HEK293 (cell line): Measurements from ENCODE around the gene R3HDM4.
A peak's percentile ranks its signal among the peaks of the same experiment; 100 is the strongest.

ENCODE experiments used
- GLI2 ChIP-seq: fragments of 450-650 bp; formaldehyde crosslinking; IDR thresholded peaks from 2 replicates; pipeline ENCODE4; 2017; ENCODE audit warnings: missing biosample characterization, missing genetic modification characterization, low read depth, borderline replicate concordance
- KLF7 ChIP-seq: fragments of 450-650 bp; formaldehyde crosslinking; IDR thresholded peaks from 2 replicates; pipeline ENCODE4 v1.5.1; 2016; ENCODE audit warnings: missing biosample characterization, missing genetic modification characterization, borderline replicate concordance
- RBAK ChIP-seq: fragments of 450-650 bp; formaldehyde crosslinking; IDR thresholded peaks from 2 replicates; pipeline ENCODE4 v1.5.1; 2016; ENCODE audit warnings: missing biosample characterization, missing genetic modification characterization
- TRIM28 ChIP-seq: IDR thresholded peaks from 2 replicates; pipeline ENCODE4 v1.6.1; 2011; ENCODE audit warnings: low read length, control low read depth, borderline replicate concordance
- WT1 ChIP-seq: fragments of 450-650 bp; formaldehyde crosslinking; IDR thresholded peaks from 2 replicates; pipeline ENCODE4 v1.5.1; 2016; ENCODE audit warnings: missing biosample characterization, missing genetic modification characterization
- ZFP37 ChIP-seq: fragments of 450-650 bp; formaldehyde crosslinking; IDR thresholded peaks from 2 replicates; pipeline ENCODE4 v1.5.1; 2016; ENCODE audit warnings: missing biosample characterization, missing genetic modification characterization
- ZNF214 ChIP-seq: fragments of 450-650 bp; formaldehyde crosslinking; IDR thresholded peaks from 2 replicates; pipeline ENCODE4 v1.5.1; 2017; ENCODE audit warnings: missing biosample characterization, mild to moderate bottlenecking, missing genetic modification characterization, borderline replicate concordance
- ZNF335 ChIP-seq: fragments of 450-650 bp; formaldehyde crosslinking; conservative IDR thresholded peaks from 2 replicates; pipeline ENCODE4 v1.5.1; 2016; ENCODE audit warnings: missing biosample characterization, missing genetic modification characterization
- ZNF366 ChIP-seq: fragments of 450-650 bp; formaldehyde crosslinking; conservative IDR thresholded peaks from 2 replicates; pipeline ENCODE4 v1.5.1; 2016; ENCODE audit warnings: missing biosample characterization, missing genetic modification characterization
- ZNF423 ChIP-seq: fragments of 450-650 bp; formaldehyde crosslinking; IDR thresholded peaks from 2 replicates; pipeline ENCODE4 v1.5.1; 2016; ENCODE audit warnings: missing biosample characterization, missing genetic modification characterization
- ZNF433 ChIP-seq: fragments of 450-650 bp; formaldehyde crosslinking; IDR thresholded peaks from 2 replicates; pipeline ENCODE4 v1.5.1; 2016; ENCODE audit warnings: missing biosample characterization, missing genetic modification characterization, low read depth
- ZNF530 ChIP-seq: fragments of 450-650 bp; formaldehyde crosslinking; IDR thresholded peaks from 2 replicates; pipeline ENCODE4 v1.5.1; 2016; ENCODE audit warnings: low read depth, missing biosample characterization, missing genetic modification characterization
- ZNF701 ChIP-seq: fragments of 450-650 bp; formaldehyde crosslinking; IDR thresholded peaks from 2 replicates; pipeline ENCODE4 v1.5.1; 2016; ENCODE audit warnings: missing biosample characterization, missing genetic modification characterization
- ZNF777 ChIP-seq: fragments of 450-650 bp; formaldehyde crosslinking; IDR thresholded peaks from 2 replicates; pipeline ENCODE4 v1.5.1; 2017; ENCODE audit warnings: missing biosample characterization, missing genetic modification characterization, borderline replicate concordance
- ZSCAN30 ChIP-seq: fragments of 450-650 bp; IDR thresholded peaks from 2 replicates; pipeline ENCODE4 v1.5.1; 2018; ENCODE audit warnings: missing biosample characterization, mild to moderate bottlenecking, missing genetic modification characterization, moderate library complexity
- TF ChIP-seq, protein P1 (sequence below): fragments of 450-650 bp; formaldehyde crosslinking; IDR thresholded peaks from 2 replicates; pipeline ENCODE4 v1.5.1; 2017; ENCODE audit warnings: missing biosample characterization, missing genetic modification characterization
- TF ChIP-seq, protein P2 (sequence below): fragments of 450-650 bp; formaldehyde crosslinking; conservative IDR thresholded peaks from 2 replicates; pipeline ENCODE4 v1.5.1; 2016; ENCODE audit warnings: low read depth, missing biosample characterization, missing genetic modification characterization
- TF ChIP-seq, protein P3 (sequence below): fragments of 450-650 bp; formaldehyde crosslinking; IDR thresholded peaks from 2 replicates; pipeline ENCODE4 v1.5.1; 2016; ENCODE audit warnings: missing biosample characterization, missing genetic modification characterization
- TF ChIP-seq, protein P4 (sequence below): fragments of 450-650 bp; formaldehyde crosslinking; IDR thresholded peaks from 2 replicates; pipeline ENCODE4 v1.5.1; 2016; ENCODE audit warnings: missing biosample characterization, missing genetic modification characterization
- TF ChIP-seq, protein P5 (sequence below): fragments of 450-650 bp; formaldehyde crosslinking; IDR thresholded peaks from 2 replicates; pipeline ENCODE4 v1.5.1; 2017; ENCODE audit warnings: missing biosample characterization, mild to moderate bottlenecking, missing genetic modification characterization, moderate library complexity
- TF ChIP-seq, protein P6 (sequence below): fragments of 450-650 bp; formaldehyde crosslinking; IDR thresholded peaks from 2 replicates; pipeline ENCODE4 v1.5.1; 2016; ENCODE audit warnings: missing biosample characterization, missing genetic modification characterization, borderline replicate concordance

Gene R3HDM4

DNA sequence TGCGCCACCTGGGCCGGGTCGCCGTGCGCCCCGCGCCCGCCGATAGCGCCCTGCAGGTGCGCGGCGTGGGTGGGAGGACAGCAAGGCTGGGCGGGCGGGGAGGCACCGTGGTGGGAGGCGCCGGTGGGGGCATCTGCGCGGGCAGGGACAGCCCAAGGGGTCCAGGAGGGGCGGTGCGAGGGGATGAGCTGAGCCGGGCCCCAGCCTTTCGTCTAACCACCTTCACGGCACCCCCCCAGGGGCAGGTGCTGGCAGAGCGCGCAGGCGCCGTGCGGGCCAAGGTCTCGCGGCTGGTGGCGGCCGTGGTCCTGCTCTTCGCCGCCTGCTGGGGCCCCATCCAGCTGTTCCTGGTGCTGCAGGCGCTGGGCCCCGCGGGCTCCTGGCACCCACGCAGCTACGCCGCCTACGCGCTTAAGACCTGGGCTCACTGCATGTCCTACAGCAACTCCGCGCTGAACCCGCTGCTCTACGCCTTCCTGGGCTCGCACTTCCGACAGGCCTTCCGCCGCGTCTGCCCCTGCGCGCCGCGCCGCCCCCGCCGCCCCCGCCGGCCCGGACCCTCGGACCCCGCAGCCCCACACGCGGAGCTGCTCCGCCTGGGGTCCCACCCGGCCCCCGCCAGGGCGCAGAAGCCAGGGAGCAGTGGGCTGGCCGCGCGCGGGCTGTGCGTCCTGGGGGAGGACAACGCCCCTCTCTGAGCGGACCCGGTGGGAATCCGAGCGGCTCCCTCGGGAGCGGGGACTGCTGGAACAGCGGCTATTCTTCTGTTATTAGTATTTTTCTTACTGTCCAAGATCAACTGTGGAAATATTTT lies 7.2 kb upstream of the R3HDM4 start (continued):
- TF ChIP-seq, protein P1, sequence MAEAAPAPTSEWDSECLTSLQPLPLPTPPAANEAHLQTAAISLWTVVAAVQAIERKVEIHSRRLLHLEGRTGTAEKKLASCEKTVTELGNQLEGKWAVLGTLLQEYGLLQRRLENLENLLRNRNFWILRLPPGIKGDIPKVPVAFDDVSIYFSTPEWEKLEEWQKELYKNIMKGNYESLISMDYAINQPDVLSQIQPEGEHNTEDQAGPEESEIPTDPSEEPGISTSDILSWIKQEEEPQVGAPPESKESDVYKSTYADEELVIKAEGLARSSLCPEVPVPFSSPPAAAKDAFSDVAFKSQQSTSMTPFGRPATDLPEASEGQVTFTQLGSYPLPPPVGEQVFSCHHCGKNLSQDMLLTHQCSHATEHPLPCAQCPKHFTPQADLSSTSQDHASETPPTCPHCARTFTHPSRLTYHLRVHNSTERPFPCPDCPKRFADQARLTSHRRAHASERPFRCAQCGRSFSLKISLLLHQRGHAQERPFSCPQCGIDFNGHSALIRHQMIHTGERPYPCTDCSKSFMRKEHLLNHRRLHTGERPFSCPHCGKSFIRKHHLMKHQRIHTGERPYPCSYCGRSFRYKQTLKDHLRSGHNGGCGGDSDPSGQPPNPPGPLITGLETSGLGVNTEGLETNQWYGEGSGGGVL (tag by site-specific recombination), result peak; percentile 75
- TF ChIP-seq, protein P2, sequence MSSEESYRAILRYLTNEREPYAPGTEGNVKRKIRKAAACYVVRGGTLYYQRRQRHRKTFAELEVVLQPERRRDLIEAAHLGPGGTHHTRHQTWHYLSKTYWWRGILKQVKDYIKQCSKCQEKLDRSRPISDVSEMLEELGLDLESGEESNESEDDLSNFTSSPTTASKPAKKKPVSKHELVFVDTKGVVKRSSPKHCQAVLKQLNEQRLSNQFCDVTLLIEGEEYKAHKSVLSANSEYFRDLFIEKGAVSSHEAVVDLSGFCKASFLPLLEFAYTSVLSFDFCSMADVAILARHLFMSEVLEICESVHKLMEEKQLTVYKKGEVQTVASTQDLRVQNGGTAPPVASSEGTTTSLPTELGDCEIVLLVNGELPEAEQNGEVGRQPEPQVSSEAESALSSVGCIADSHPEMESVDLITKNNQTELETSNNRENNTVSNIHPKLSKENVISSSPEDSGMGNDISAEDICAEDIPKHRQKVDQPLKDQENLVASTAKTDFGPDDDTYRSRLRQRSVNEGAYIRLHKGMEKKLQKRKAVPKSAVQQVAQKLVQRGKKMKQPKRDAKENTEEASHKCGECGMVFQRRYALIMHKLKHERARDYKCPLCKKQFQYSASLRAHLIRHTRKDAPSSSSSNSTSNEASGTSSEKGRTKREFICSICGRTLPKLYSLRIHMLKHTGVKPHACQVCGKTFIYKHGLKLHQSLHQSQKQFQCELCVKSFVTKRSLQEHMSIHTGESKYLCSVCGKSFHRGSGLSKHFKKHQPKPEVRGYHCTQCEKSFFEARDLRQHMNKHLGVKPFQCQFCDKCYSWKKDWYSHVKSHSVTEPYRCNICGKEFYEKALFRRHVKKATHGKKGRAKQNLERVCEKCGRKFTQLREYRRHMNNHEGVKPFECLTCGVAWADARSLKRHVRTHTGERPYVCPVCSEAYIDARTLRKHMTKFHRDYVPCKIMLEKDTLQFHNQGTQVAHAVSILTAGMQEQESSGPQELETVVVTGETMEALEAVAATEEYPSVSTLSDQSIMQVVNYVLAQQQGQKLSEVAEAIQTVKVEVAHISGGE (tag by site-specific recombination), result no peak
- TF ChIP-seq, protein P3, sequence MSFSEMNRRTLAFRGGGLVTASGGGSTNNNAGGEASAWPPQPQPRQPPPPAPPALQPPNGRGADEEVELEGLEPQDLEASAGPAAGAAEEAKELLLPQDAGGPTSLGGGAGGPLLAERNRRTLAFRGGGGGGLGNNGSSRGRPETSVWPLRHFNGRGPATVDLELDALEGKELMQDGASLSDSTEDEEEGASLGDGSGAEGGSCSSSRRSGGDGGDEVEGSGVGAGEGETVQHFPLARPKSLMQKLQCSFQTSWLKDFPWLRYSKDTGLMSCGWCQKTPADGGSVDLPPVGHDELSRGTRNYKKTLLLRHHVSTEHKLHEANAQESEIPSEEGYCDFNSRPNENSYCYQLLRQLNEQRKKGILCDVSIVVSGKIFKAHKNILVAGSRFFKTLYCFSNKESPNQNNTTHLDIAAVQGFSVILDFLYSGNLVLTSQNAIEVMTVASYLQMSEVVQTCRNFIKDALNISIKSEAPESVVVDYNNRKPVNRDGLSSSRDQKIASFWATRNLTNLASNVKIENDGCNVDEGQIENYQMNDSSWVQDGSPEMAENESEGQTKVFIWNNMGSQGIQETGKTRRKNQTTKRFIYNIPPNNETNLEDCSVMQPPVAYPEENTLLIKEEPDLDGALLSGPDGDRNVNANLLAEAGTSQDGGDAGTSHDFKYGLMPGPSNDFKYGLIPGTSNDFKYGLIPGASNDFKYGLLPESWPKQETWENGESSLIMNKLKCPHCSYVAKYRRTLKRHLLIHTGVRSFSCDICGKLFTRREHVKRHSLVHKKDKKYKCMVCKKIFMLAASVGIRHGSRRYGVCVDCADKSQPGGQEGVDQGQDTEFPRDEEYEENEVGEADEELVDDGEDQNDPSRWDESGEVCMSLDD (tag by site-specific recombination), result no peak
- TF ChIP-seq ZNF433 (tag by site-specific recombination), result no peak
- no peak for TF ChIP-seq ZFP37
- TF ChIP-seq ZNF366, result no peak
- no peak for TF ChIP-seq RBAK (tag by site-specific recombination)
- TF ChIP-seq, protein P4, sequence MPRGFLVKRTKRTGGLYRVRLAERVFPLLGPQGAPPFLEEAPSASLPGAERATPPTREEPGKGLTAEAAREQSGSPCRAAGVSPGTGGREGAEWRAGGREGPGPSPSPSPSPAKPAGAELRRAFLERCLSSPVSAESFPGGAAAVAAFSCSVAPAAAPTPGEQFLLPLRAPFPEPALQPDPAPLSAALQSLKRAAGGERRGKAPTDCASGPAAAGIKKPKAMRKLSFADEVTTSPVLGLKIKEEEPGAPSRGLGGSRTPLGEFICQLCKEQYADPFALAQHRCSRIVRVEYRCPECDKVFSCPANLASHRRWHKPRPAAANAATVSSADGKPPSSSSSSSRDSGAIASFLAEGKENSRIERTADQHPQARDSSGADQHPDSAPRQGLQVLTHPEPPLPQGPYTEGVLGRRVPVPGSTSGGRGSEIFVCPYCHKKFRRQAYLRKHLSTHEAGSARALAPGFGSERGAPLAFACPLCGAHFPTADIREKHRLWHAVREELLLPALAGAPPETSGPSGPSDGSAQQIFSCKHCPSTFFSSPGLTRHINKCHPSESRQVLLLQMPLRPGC, result no peak
- no peak for TF ChIP-seq ZNF777 (tag by site-specific recombination)
- no peak for TF ChIP-seq TRIM28
- TF ChIP-seq, protein P5, sequence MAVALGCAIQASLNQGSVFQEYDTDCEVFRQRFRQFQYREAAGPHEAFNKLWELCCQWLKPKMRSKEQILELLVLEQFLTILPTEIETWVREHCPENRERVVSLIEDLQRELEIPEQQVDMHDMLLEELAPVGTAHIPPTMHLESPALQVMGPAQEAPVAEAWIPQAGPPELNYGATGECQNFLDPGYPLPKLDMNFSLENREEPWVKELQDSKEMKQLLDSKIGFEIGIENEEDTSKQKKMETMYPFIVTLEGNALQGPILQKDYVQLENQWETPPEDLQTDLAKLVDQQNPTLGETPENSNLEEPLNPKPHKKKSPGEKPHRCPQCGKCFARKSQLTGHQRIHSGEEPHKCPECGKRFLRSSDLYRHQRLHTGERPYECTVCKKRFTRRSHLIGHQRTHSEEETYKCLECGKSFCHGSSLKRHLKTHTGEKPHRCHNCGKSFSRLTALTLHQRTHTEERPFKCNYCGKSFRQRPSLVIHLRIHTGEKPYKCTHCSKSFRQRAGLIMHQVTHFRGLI (tag by site-specific recombination), result no peak
- TF ChIP-seq ZNF335 (tag by site-specific recombination), result no peak
- no peak for TF ChIP-seq KLF7 (tag by site-specific recombination)
- no peak for TF ChIP-seq ZNF530 (tag by site-specific recombination)
- TF ChIP-seq ZNF423 (tag by site-specific recombination), result no peak
- no peak for TF ChIP-seq ZSCAN30
- TF ChIP-seq GLI2, result no peak
- TF ChIP-seq ZNF701 (tag by site-specific recombination), result no peak
- TF ChIP-seq, protein P6, sequence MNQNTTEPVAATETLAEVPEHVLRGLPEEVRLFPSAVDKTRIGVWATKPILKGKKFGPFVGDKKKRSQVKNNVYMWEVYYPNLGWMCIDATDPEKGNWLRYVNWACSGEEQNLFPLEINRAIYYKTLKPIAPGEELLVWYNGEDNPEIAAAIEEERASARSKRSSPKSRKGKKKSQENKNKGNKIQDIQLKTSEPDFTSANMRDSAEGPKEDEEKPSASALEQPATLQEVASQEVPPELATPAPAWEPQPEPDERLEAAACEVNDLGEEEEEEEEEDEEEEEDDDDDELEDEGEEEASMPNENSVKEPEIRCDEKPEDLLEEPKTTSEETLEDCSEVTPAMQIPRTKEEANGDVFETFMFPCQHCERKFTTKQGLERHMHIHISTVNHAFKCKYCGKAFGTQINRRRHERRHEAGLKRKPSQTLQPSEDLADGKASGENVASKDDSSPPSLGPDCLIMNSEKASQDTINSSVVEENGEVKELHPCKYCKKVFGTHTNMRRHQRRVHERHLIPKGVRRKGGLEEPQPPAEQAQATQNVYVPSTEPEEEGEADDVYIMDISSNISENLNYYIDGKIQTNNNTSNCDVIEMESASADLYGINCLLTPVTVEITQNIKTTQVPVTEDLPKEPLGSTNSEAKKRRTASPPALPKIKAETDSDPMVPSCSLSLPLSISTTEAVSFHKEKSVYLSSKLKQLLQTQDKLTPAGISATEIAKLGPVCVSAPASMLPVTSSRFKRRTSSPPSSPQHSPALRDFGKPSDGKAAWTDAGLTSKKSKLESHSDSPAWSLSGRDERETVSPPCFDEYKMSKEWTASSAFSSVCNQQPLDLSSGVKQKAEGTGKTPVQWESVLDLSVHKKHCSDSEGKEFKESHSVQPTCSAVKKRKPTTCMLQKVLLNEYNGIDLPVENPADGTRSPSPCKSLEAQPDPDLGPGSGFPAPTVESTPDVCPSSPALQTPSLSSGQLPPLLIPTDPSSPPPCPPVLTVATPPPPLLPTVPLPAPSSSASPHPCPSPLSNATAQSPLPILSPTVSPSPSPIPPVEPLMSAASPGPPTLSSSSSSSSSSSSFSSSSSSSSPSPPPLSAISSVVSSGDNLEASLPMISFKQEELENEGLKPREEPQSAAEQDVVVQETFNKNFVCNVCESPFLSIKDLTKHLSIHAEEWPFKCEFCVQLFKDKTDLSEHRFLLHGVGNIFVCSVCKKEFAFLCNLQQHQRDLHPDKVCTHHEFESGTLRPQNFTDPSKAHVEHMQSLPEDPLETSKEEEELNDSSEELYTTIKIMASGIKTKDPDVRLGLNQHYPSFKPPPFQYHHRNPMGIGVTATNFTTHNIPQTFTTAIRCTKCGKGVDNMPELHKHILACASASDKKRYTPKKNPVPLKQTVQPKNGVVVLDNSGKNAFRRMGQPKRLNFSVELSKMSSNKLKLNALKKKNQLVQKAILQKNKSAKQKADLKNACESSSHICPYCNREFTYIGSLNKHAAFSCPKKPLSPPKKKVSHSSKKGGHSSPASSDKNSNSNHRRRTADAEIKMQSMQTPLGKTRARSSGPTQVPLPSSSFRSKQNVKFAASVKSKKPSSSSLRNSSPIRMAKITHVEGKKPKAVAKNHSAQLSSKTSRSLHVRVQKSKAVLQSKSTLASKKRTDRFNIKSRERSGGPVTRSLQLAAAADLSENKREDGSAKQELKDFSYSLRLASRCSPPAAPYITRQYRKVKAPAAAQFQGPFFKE (tag by site-specific recombination), result no peak
- no peak for TF ChIP-seq ZNF214 (tag by site-specific recombination)
- no peak for TF ChIP-seq WT1 (tag by site-specific recombination)
